Measurements from ENCODE around the gene SAP25. TPM values are rescaled to one million over a fixed set of nuclear protein-coding genes. Genes with fewer than 3 reads are reported as not detected.

Gene SAP25
- total RNA-seq, 6 experiments from 2014 or later, result 0.53 to 4.5 (median 2.2) TPM; not detected in 2

DNA sequence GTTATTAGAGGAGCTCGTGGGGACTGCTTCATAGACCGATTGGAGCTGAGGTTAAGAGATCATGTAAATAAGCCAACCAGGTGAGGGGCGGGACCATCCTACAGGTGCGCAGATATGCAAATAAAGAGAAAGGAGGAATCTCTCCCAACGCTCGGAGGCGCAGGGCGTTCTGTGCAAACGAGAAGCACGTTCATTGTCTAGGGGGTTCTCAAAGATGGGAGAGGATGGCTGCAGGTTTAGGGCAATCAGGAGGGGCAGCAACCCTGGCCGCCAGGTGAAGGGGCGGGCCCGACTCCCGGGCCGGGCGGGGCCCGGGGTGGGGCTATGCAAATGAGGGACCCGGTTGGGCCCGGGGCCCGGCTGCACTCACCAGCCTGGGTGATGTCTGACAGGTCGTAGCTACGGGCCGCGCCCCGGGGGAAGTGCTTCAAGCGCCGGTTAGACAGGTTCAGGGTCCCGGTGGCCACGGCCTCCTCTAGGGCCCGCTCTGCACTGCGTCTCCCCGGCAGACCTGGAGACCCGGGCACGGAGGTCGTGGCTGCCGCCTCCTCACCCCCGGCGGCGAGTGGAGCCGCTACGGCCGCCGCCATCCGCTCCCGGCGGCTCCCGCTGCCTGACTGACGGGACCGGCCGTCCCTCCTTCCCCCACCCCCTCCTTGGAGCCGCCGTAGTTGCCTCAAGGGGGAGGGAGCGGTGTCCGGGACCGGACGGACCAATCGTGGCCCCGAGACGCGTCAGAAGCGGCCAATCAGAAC is 12.0 kb upstream of the SAP25 start, which contains the start of gene LRCH4:
Gene LRCH4, minus strand, starts transcription at position 619 of the 755 bp plus-strand sequence. Its CDS starts 29 bp downstream, at position 590.
- Histone ChIP-seq H3K4me1 (peaks cover 0 to 21% (median 7%) of the 10 kb centered on the region in 4 donors), H3K27ac (peak within 1 kb of the TSS; percentile 98 to 99 (median 99)), H3K27me3 (no peaks in the 10 kb centered on the region), H3K4me3 (peak within 1 kb of the TSS; percentile 96 to 100 (median 99)), H3K36me3 (peaks cover 0 to 17% (median 8%) of the 10 kb centered on the region in 4 donors), H3K9me3 (no peaks in the 10 kb centered on the region)
- ATAC-seq (peak; percentile 38 to 62 (median 48)), DNase-seq (peak; percentile 72 to 83 (median 79))
- intact Hi-C loops (cut with DNase I), result loop anchor here in 1 of 2 donors (10.0 kb wide), 1 partner anchor 89 kb away; the partner anchor contains the start of gene GNB2
- peak; percentile 99 for TF ChIP-seq POLR2A (IDR thresholded peaks at IDR 0.05)
- TF ChIP-seq, protein P1, sequence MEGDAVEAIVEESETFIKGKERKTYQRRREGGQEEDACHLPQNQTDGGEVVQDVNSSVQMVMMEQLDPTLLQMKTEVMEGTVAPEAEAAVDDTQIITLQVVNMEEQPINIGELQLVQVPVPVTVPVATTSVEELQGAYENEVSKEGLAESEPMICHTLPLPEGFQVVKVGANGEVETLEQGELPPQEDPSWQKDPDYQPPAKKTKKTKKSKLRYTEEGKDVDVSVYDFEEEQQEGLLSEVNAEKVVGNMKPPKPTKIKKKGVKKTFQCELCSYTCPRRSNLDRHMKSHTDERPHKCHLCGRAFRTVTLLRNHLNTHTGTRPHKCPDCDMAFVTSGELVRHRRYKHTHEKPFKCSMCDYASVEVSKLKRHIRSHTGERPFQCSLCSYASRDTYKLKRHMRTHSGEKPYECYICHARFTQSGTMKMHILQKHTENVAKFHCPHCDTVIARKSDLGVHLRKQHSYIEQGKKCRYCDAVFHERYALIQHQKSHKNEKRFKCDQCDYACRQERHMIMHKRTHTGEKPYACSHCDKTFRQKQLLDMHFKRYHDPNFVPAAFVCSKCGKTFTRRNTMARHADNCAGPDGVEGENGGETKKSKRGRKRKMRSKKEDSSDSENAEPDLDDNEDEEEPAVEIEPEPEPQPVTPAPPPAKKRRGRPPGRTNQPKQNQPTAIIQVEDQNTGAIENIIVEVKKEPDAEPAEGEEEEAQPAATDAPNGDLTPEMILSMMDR (IDR thresholded peaks at IDR 0.05), result no peak
- WGBS (ENCODE audit: insufficient coverage, low coverage, low lambda C conversion rate, missing lambda C conversion rate), result 0% methylated on average over 10 of the region's 61 CpGs

DNA sequence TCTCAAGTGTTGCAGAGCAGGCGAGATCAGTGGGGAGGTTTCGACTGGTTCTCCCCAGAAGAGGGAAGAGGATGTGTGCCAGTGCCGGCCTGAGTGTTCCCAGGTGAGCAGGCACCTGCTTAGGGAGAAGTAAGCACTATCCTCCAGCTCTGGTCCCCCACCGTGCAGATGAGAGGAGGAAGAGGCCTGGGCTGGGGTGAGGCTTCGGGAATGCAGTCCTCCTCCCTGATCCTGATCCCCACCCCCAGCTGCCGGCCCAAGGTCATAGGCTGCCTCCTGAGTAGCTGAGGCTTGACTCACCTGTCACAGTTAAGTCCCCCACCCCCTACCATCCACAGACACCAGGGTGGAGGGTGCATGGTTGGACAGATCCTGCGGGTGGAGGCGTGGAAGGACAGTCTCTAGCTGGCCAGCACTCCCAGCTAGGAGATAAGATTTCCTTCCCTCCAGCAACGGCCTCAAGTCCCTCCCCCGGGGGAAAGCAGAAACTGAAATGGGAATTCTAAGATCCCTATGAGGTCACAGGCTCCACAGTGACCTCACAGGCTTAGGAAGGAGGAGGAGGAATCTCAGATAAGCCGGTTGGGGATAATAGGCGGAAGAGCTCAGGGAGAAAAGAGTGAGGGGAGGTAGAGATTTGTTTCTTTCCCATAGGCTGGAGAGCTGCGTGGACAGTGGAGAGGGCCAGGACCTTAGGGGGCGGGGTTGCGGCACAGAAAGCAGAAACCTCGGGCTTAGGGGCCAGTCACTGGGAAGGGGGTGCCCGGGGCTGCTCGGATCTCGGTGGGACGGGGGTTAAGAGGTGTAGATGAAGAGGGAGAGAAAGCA is 11.2 kb upstream of the SAP25 start:
- 3% methylated on average over 15 of the region's 20 CpGs for WGBS (ENCODE audit: insufficient coverage, low coverage, low lambda C conversion rate, missing lambda C conversion rate)
- Histone ChIP-seq H3K9me3 (no peaks in the 10 kb centered on the region), H3K4me3 (peak overlapping the region; percentile 96 to 100 (median 99)), H3K27me3 (no peaks in the 10 kb centered on the region), H3K36me3 (peaks cover 0 to 19% (median 9%) of the 10 kb centered on the region in 4 donors), H3K4me1 (peaks cover 0 to 21% (median 7%) of the 10 kb centered on the region in 4 donors), H3K27ac (peak overlapping the region; percentile 98 to 99 (median 99))
- DNase-seq (peak in 1 of 3 donors; percentile 61), ATAC-seq (peak in 1 of 4 donors; percentile 2)
- TF ChIP-seq POLR2A (IDR thresholded peaks at IDR 0.05), result no peak
- TF ChIP-seq, protein P1 (IDR thresholded peaks at IDR 0.05), result no peak
- intact Hi-C loops (cut with DNase I), result loop anchor here in 1 of 2 donors (10.0 kb wide), 1 partner anchor 90 kb away; the partner anchor contains the start of gene GNB2

DNA sequence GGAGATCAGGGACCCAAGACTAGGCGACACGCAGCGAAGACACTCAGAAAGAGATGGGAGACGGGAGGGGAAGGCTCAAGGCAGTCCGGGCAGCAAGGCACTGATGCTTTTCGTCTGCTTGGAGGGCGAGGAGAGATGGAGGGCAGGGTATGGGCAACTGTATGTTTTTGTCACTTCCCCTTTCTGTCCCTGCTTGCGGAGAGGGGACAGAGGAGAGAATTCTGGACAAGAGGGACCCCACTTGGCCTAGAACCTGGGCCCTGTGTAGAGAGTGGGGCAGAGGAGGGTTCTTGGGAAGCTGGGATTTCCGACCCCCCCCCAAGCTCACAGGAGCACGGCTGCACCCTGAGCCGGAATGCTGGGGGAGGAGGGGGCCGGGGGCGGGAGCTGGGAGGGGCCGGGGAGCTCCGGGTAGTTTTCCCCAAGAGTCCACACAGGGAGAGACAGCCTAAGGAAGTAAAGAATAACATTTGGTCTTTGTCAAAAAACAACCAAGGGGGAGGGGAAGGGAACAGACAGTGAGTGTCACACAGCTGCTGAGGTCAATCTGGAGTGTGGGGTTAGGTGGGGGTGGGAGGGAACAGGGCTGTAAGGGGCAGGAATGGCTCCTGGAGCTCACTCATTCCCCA is 10.5 kb upstream of the SAP25 start:
- Histone ChIP-seq H3K4me3 (peak overlapping the region; percentile 96 to 100 (median 99)), H3K36me3 (peaks cover 0 to 24% (median 9%) of the 10 kb centered on the region in 4 donors), H3K9me3 (no peaks in the 10 kb centered on the region), H3K27ac (peak overlapping the region; percentile 98 to 99 (median 99)), H3K27me3 (no peaks in the 10 kb centered on the region), H3K4me1 (peaks cover 0 to 21% (median 7%) of the 10 kb centered on the region in 4 donors)
- DNase-seq (no peak), ATAC-seq (no peak)
- 33% methylated on average over 11 of the region's 15 CpGs for WGBS (ENCODE audit: insufficient coverage, low coverage, low lambda C conversion rate, missing lambda C conversion rate)
- intact Hi-C loops (cut with DNase I), result loop anchor here in 1 of 2 donors (10.0 kb wide), 1 partner anchor 91 kb away; the partner anchor contains the start of gene GNB2
- TF ChIP-seq POLR2A (IDR thresholded peaks at IDR 0.05), result no peak
- TF ChIP-seq, protein P1 (IDR thresholded peaks at IDR 0.05), result no peak
